Left renal cortex interstitium (tissue), 4 donors: ENCODE measurements around the gene TOMT. TPM values are rescaled to one million over a fixed set of nuclear protein-coding genes. Genes with fewer than 3 reads are reported as not detected.

Source experiments
- DNase-seq, 4 donors: peaks; one replicate each; pipeline ENCODE4 v3.0.0-alpha.2; 2013; ENCODE audit warnings: low read depth in 4 of 4, low spot score in 2 of 4, missing footprints in 1 of 4
- polyA plus RNA-seq, 4 donors: library from polyadenylated mRNA; unstranded; fragments of 120-200 nt; gene quantifications; one replicate each; pipeline ENCODE4 v1.2.1, GENCODE V29; 2013; ENCODE audit not compliant: insufficient read length in 4 of 4

TOMT gene
- polyA plus RNA-seq, 4 donors = not detected

- DNase-seq = no peak
Measured at GRCh38 chr11:72085621-72086351, 19.9 kb upstream of the TOMT start.

GRCh38 chr11:72088076-72088808, 17.5 kb upstream of the TOMT start:
- no peak for DNase-seq

- DNase-seq = no peak
Measured at GRCh38 chr11:72091292-72091691, 14.4 kb upstream of the TOMT start.

GRCh38 chr11:72098741-72099140, 7.0 kb upstream of the TOMT start:
- no peak for DNase-seq

GRCh38 chr11:72100009-72100408, 5.7 kb upstream of the TOMT start:
- DNase-seq = no peak

GRCh38 chr11:72100462-72100861, 5.3 kb upstream of the TOMT start:
- DNase-seq = no peak

- DNase-seq = no peak
Measured at GRCh38 chr11:72102162-72102561, 3.6 kb upstream of the TOMT start.

- no peak for DNase-seq
Measured at GRCh38 chr11:72102631-72102945, 3.1 kb upstream of the TOMT start.

- DNase-seq = peak; percentile 93 to 98 (median 95)
Measured at GRCh38 chr11:72102946-72103753, 2.6 kb upstream of the TOMT start, which contains the start of gene LAMTOR1. LAMTOR1 (minus strand) TSS chr11:72103297; CDS start chr11:72103224, 73 bp downstream.

GRCh38 chr11:72103754-72104167, 2.0 kb upstream of the TOMT start:
- DNase-seq = no peak

GRCh38 chr11:72111300-72112142, 5.8 kb downstream of the TOMT start:
- peak in 1 of 4 donors; percentile 16 for DNase-seq

- DNase-seq = peak; percentile 99 to 100 (median 100)
Measured at GRCh38 chr11:72112143-72112977, 6.6 kb downstream of the TOMT start, which contains the start of gene ANAPC15. ANAPC15 (minus strand) TSS chr11:72112695; CDS start chr11:72111276, 1,419 bp downstream.

- DNase-seq = no peak
Measured at GRCh38 chr11:72112978-72113808, 7.5 kb downstream of the TOMT start.

- DNase-seq = no peak
Measured at GRCh38 chr11:72114570-72114969, 8.8 kb downstream of the TOMT start.

GRCh38 chr11:72116019-72116755, 10.5 kb downstream of the TOMT start:
- no peak for DNase-seq

- no peak for DNase-seq
Measured at GRCh38 chr11:72119198-72119597, 13.5 kb downstream of the TOMT start.

- DNase-seq = no peak
Measured at GRCh38 chr11:72120930-72121329, 15.2 kb downstream of the TOMT start.

GRCh38 chr11:72122607-72123006, 16.9 kb downstream of the TOMT start:
- no peak for DNase-seq
